ENCODE data around the gene POGLUT2. TPM values are rescaled to one million over a fixed set of nuclear protein-coding genes. Genes with fewer than 3 reads are reported as not detected.

The POGLUT2 gene
- total RNA-seq, 4 donors from 2014 or later = 1.8 to 5.5 (median 3.7) TPM

- intact Hi-C loops (cut with DNase I; ENCODE audit: low total_unique reads) = no loop called here
- no peak overlapping the region for H3K4me3 ChIP-seq (ENCODE audit: low read depth, poor library complexity, severe bottlenecking)
- WGBS, 2 donors = 88 to 90% methylated on average over 2 of the region's 2 CpGs
- TF ChIP-seq, protein P1, sequence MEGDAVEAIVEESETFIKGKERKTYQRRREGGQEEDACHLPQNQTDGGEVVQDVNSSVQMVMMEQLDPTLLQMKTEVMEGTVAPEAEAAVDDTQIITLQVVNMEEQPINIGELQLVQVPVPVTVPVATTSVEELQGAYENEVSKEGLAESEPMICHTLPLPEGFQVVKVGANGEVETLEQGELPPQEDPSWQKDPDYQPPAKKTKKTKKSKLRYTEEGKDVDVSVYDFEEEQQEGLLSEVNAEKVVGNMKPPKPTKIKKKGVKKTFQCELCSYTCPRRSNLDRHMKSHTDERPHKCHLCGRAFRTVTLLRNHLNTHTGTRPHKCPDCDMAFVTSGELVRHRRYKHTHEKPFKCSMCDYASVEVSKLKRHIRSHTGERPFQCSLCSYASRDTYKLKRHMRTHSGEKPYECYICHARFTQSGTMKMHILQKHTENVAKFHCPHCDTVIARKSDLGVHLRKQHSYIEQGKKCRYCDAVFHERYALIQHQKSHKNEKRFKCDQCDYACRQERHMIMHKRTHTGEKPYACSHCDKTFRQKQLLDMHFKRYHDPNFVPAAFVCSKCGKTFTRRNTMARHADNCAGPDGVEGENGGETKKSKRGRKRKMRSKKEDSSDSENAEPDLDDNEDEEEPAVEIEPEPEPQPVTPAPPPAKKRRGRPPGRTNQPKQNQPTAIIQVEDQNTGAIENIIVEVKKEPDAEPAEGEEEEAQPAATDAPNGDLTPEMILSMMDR (IDR thresholded peaks at IDR 0.05) = no peak
- TF ChIP-seq POLR2A (IDR thresholded peaks at IDR 0.05) = no peak
- DNase-seq (ENCODE audit: low spot score in 2 of 2) = no peak
These were observed 28.3 kb downstream of the POGLUT2 start for GRCh38 chr13:102770435-102770834.

- WGBS, 2 donors = 66 to 70% methylated on average over 4 of the region's 4 CpGs
- no peak for TF ChIP-seq POLR2A (IDR thresholded peaks at IDR 0.05)
- TF ChIP-seq, protein P1 (IDR thresholded peaks at IDR 0.05) = no peak
- DNase-seq (ENCODE audit: low spot score in 2 of 2) = no peak
- H3K4me3 ChIP-seq (ENCODE audit: low read depth, poor library complexity, severe bottlenecking) = no peak overlapping the region
- intact Hi-C loops (cut with DNase I; ENCODE audit: low total_unique reads) = no loop called here
These were observed 29.1 kb downstream of the POGLUT2 start for GRCh38 chr13:102769679-102770078.

- intact Hi-C loops (cut with DNase I; ENCODE audit: low total_unique reads) = no loop called here
- WGBS, 2 donors = 50 to 72% methylated on average over 2 of the region's 2 CpGs
- TF ChIP-seq, protein P1 (IDR thresholded peaks at IDR 0.05) = no peak
- TF ChIP-seq POLR2A (IDR thresholded peaks at IDR 0.05) = no peak
- no peak overlapping the region for H3K4me3 ChIP-seq (ENCODE audit: low read depth, poor library complexity, severe bottlenecking)
- DNase-seq (ENCODE audit: low spot score in 2 of 2) = no peak
These were observed 29.9 kb downstream of the POGLUT2 start for GRCh38 chr13:102768909-102769308.

DNA sequence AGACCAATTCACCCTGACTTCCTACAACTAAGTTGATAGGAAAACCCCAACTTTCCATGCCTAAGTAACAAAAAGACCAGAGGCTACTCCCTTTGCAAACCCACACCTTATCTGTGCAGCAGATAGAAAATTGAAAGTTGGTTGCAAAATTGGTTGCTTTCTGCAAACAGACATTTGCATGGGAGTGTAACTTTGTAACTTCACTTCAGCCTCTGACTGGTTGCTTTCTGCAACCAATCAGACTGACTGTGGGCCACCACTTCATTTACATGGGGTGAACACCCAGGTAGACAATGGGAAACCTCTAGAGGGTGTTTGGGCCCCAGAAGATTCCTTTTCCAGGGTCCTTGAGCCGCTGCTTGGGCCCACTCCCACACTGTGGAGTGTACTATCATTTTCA, 35.0 kb downstream of the POGLUT2 start:
- no peak overlapping the region for H3K4me3 ChIP-seq (ENCODE audit: low read depth, poor library complexity, severe bottlenecking)
- TF ChIP-seq, protein P1 (IDR thresholded peaks at IDR 0.05) = no peak
- TF ChIP-seq POLR2A (IDR thresholded peaks at IDR 0.05) = no peak
- DNase-seq (ENCODE audit: low spot score in 2 of 2) = no peak
- intact Hi-C loops (cut with DNase I; ENCODE audit: low total_unique reads) = no loop called here
- 95 to 100% methylated on average over 1 of the region's 1 CpG for WGBS, 2 donors

DNA sequence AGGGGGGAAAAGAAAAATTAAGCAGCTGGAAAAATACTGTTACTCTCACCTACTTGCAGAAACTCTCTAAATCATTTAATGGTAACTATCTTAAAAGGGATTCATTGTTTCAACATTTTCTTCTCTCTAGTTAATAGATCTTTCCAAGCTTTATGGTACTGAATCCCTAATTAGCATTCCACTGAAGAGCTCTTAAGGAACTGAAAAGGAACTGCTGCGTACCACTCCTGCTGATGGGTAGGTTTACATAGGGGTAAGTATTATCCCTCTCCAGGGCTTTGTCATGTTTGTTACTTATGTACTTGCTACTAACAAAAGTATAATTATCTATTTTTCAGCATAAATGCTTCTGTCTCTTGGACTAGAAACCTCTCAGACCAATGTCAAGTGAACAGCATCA, 37.7 kb downstream of the POGLUT2 start:
- DNase-seq (ENCODE audit: low spot score in 2 of 2) = no peak
- intact Hi-C loops (cut with DNase I; ENCODE audit: low total_unique reads) = no loop called here
- 78 to 96% methylated on average over 1 of the region's 1 CpG for WGBS, 2 donors
- TF ChIP-seq POLR2A (IDR thresholded peaks at IDR 0.05) = no peak
- TF ChIP-seq, protein P1 (IDR thresholded peaks at IDR 0.05) = no peak
- no peak overlapping the region for H3K4me3 ChIP-seq (ENCODE audit: low read depth, poor library complexity, severe bottlenecking)

- intact Hi-C loops (cut with DNase I; ENCODE audit: low total_unique reads) = no loop called here
- no peak for DNase-seq (ENCODE audit: low spot score in 2 of 2)
- H3K4me3 ChIP-seq (ENCODE audit: low read depth, poor library complexity, severe bottlenecking) = no peak overlapping the region
- 93 to 96% methylated on average over 2 of the region's 2 CpGs for WGBS, 2 donors
- TF ChIP-seq POLR2A (IDR thresholded peaks at IDR 0.05) = no peak
- TF ChIP-seq, protein P1 (IDR thresholded peaks at IDR 0.05) = no peak
These were observed 39.9 kb downstream of the POGLUT2 start for GRCh38 chr13:102758842-102759241.
